ENCODE measurements around the gene TLR7.

The TLR7 gene

GRCh38 chrX:12866451-12867377, at the start of gene TLR7:
TLR7 (plus strand) TSS chrX:12867072; CDS start chrX:12867579, 507 bp downstream.
- DNase-seq (ENCODE audit: low read depth, low spot score), result no peak

GRCh38 chrX:12817528-12817927, 49.3 kb upstream of the TLR7 start:
- DNase-seq (ENCODE audit: low read depth, low spot score), result no peak

GRCh38 chrX:12819222-12819621, 47.6 kb upstream of the TLR7 start:
- no peak for DNase-seq (ENCODE audit: low read depth, low spot score)

GRCh38 chrX:12820737-12821136, 46.1 kb upstream of the TLR7 start:
- no peak for DNase-seq (ENCODE audit: low read depth, low spot score)

GRCh38 chrX:12824944-12825343, 41.9 kb upstream of the TLR7 start:
- DNase-seq (ENCODE audit: low read depth, low spot score), result no peak

- DNase-seq (ENCODE audit: low read depth, low spot score), result no peak
Measured at GRCh38 chrX:12825801-12826200, 41.1 kb upstream of the TLR7 start.

GRCh38 chrX:12843061-12843667, 23.7 kb upstream of the TLR7 start:
- DNase-seq (ENCODE audit: low read depth, low spot score), result no peak

- DNase-seq (ENCODE audit: low read depth, low spot score), result no peak
Measured at GRCh38 chrX:12843668-12844279, 23.1 kb upstream of the TLR7 start.

GRCh38 chrX:12844319-12844718, 22.6 kb upstream of the TLR7 start:
- no peak for DNase-seq (ENCODE audit: low read depth, low spot score)

- no peak for DNase-seq (ENCODE audit: low read depth, low spot score)
Measured at GRCh38 chrX:12865359-12865758, 1.5 kb upstream of the TLR7 start.

GRCh38 chrX:12867685-12868084, 813 bp downstream of the TLR7 start:
- no peak for DNase-seq (ENCODE audit: low read depth, low spot score)

GRCh38 chrX:12868747-12869146, 1.9 kb downstream of the TLR7 start:
- no peak for DNase-seq (ENCODE audit: low read depth, low spot score)

GRCh38 chrX:12871257-12871656, 4.4 kb downstream of the TLR7 start:
- no peak for DNase-seq (ENCODE audit: low read depth, low spot score)

- no peak for DNase-seq (ENCODE audit: low read depth, low spot score)
Measured at GRCh38 chrX:12872741-12873140, 5.9 kb downstream of the TLR7 start.

GRCh38 chrX:12874581-12874980, 7.7 kb downstream of the TLR7 start:
- DNase-seq (ENCODE audit: low read depth, low spot score), result no peak

- DNase-seq (ENCODE audit: low read depth, low spot score), result no peak
Measured at GRCh38 chrX:12877386-12877785, 10.5 kb downstream of the TLR7 start.

- DNase-seq (ENCODE audit: low read depth, low spot score), result no peak
Measured at GRCh38 chrX:12878536-12878935, 11.7 kb downstream of the TLR7 start.

GRCh38 chrX:12881914-12882313, 15.0 kb downstream of the TLR7 start:
- no peak for DNase-seq (ENCODE audit: low read depth, low spot score)

- no peak for DNase-seq (ENCODE audit: low read depth, low spot score)
Measured at GRCh38 chrX:12885508-12885907, 18.6 kb downstream of the TLR7 start.

- DNase-seq (ENCODE audit: low read depth, low spot score), result no peak
Measured at GRCh38 chrX:12886545-12886944, 19.7 kb downstream of the TLR7 start.

GRCh38 chrX:12887141-12887540, 20.3 kb downstream of the TLR7 start:
- DNase-seq (ENCODE audit: low read depth, low spot score), result no peak

- DNase-seq (ENCODE audit: low read depth, low spot score), result no peak
Measured at GRCh38 chrX:12887767-12888166, 20.9 kb downstream of the TLR7 start.

- no peak for DNase-seq (ENCODE audit: low read depth, low spot score)
Measured at GRCh38 chrX:12890467-12890866, 23.6 kb downstream of the TLR7 start.
